H1 (cell line): ENCODE data around the gene KDR. TPM values are rescaled to one million over a fixed set of nuclear protein-coding genes. Genes with fewer than 3 reads are reported as not detected.

Source experiments
- CBX5 ChIP-seq: fragments of 300-800, 300-1000 bp; sonication (generic); IDR thresholded peaks from 2 replicates; pipeline ENCODE4 v1.7.1; 2016; ENCODE audit warnings: antibody characterized with exemption, low read length, low read depth
- CHD7 ChIP-seq: fragments of 300-600 bp; sonication (generic); IDR thresholded peaks from 2 replicates; pipeline ENCODE4 v1.7.1; 2012; ENCODE audit warnings: low read length, moderate library complexity, mild to moderate bottlenecking, inconsistent platforms; ENCODE audit not compliant: insufficient replicate concordance
- FOSL1 ChIP-seq: IDR thresholded peaks from 2 replicates; pipeline ENCODE4 v1.6.1; 2011; ENCODE audit warnings: mild to moderate bottlenecking, low read depth, low read length, moderate library complexity; ENCODE audit not compliant: insufficient read depth
- KDM1A ChIP-seq: fragments of 200-600, 300-600 bp; sonication (generic); IDR thresholded peaks from 2 replicates; pipeline ENCODE4 v1.7.1; 2016; ENCODE audit warnings: mild to moderate bottlenecking, low read length, borderline replicate concordance
- MAFK ChIP-seq: IDR thresholded peaks from 2 replicates; pipeline ENCODE4 v1.6.1; 2012; ENCODE audit warnings: low read depth, mild to moderate bottlenecking, improper control_type of control experiment, low read length
- MAX ChIP-seq: IDR thresholded peaks from 2 replicates; pipeline ENCODE4 v1.6.1; 2012; ENCODE audit warnings: inconsistent platforms
- NRF1 ChIP-seq: IDR thresholded peaks from 2 replicates; pipeline ENCODE4 v1.6.1; 2011; ENCODE audit warnings: mild to moderate bottlenecking, low read depth, low read length, improper control_type of control experiment
- RXRA ChIP-seq: IDR thresholded peaks from 2 replicates; pipeline ENCODE4 v1.6.1; 2011; ENCODE audit warnings: low read depth, mild to moderate bottlenecking, low read length, moderate library complexity; ENCODE audit not compliant: insufficient read depth
- TEAD4 ChIP-seq: IDR thresholded peaks from 2 replicates; pipeline ENCODE4 v1.6.1; 2012; ENCODE audit warnings: low read depth, low read length, inconsistent platforms, mixed read lengths
- YY1 ChIP-seq: IDR thresholded peaks from 2 replicates; pipeline ENCODE4 v1.6.1; 2011; ENCODE audit warnings: low read depth, mild to moderate bottlenecking, low read length
- polyA plus RNA-seq, 7 experiments: library from polyadenylated mRNA; depleted of rRNA in 3 of 7; stranded (reverse) in 5 of 7; unstranded in 2 of 7; fragments of >200 nt in 5 of 7; fragments of 200-250 nt in 2 of 7; gene quantifications; 1 replicate in 5 of 7; 2 replicates in 1 of 7; 4 replicates in 1 of 7; pipeline versions ENCODE4 v1.2.1 to v1.2.3, GENCODE V29; 2011 to 2013; ENCODE audit warnings: missing spikeins in 2 of 7, mixed read lengths in 2 of 7
- total RNA-seq: library from RNA; stranded (reverse); fragmentation: NEBNext Ultra II Directional; extraction: Animal tissue kit (Norgen Biotek cat#: 25700); gene quantifications from 2 replicates; pipeline ENCODE4 v1.2.1, GENCODE V29; 2021
- TF ChIP-seq, protein P1 (sequence below): IDR thresholded peaks from 2 replicates; pipeline ENCODE4 v1.6.1; 2012; ENCODE audit warnings: inconsistent platforms

Gene KDR
- total and polyA plus RNA-seq, 2 of the 8 experiments (the other 6 are each of a cell fraction or from before 2014, with no cell fraction given), result 69.3 to 106 TPM

GRCh38 chr4:55136634-55137033 lies 11.2 kb upstream of the KDR start (continued):
- TF ChIP-seq CHD7 (no peak), FOSL1 (no peak), MAX (no peak), YY1 (no peak), NRF1 (no peak), TEAD4 (no peak), CBX5 (no peak), KDM1A (no peak), RXRA (no peak), MAFK (no peak)
- TF ChIP-seq, protein P1, sequence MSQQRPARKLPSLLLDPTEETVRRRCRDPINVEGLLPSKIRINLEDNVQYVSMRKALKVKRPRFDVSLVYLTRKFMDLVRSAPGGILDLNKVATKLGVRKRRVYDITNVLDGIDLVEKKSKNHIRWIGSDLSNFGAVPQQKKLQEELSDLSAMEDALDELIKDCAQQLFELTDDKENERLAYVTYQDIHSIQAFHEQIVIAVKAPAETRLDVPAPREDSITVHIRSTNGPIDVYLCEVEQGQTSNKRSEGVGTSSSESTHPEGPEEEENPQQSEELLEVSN, result no peak
